ENCODE data around the gene RAB43.
"Not testable (repeated sequence)": the region's sequence is repeated elsewhere in the genome, so short reads cannot be mapped to it uniquely, and the experiment has no call there.

RAB43 gene

DNA sequence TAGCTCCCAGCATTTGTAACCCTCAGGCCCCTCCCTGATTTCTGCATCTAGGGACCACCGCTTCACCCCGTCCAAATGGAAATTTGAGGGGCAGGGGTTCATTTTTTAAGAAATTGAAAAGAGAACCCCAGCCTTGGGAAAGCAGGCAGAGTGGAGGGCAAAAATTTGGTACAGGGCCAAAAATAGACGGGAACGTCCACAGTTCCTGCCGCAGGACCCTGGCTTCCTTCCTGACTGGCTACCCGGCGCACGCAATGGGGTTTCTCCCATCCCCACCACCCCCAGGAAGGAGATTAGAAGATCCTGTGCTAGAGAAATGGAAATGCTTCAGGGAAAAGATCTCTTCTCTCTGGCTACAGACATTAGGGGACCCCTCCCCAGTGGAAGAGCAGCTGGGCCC, 40.1 kb downstream of the RAB43 start:
- no peak for DNase-seq (ENCODE audit: low read depth, low spot score)
- TF ChIP-seq, protein P1, sequence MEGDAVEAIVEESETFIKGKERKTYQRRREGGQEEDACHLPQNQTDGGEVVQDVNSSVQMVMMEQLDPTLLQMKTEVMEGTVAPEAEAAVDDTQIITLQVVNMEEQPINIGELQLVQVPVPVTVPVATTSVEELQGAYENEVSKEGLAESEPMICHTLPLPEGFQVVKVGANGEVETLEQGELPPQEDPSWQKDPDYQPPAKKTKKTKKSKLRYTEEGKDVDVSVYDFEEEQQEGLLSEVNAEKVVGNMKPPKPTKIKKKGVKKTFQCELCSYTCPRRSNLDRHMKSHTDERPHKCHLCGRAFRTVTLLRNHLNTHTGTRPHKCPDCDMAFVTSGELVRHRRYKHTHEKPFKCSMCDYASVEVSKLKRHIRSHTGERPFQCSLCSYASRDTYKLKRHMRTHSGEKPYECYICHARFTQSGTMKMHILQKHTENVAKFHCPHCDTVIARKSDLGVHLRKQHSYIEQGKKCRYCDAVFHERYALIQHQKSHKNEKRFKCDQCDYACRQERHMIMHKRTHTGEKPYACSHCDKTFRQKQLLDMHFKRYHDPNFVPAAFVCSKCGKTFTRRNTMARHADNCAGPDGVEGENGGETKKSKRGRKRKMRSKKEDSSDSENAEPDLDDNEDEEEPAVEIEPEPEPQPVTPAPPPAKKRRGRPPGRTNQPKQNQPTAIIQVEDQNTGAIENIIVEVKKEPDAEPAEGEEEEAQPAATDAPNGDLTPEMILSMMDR (IDR thresholded peaks at IDR 0.05; ENCODE audit: low read depth, low read length) = no peak
- no peak overlapping the region for H3K4me3 ChIP-seq (ENCODE audit: low read depth, low read length)
- in situ Hi-C loops (cut with HindIII; ENCODE audit: low sequenced_read_pairs) = no loop called here

DNA sequence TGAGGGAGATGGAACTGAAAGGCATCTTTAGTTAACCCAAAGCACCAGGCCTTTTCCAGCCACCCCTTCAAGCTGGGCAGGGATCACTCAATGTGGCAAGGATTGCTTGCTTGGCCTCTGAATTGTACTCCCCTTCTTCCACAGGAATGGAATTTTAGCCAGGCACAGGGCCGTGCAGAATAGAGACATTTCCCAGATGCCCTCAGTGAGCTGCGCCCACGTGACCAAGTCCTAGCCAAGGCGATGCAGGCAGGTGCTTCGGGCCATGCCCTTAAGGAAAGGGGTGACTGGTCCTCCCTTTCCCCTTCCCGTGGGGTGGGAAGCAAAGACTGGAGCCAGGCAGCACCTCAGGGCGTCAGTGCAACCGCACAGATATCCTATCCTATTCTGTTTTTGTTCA, 43.1 kb downstream of the RAB43 start:
- TF ChIP-seq, protein P1 (IDR thresholded peaks at IDR 0.05; ENCODE audit: low read depth, low read length) = no peak
- in situ Hi-C loops (cut with HindIII; ENCODE audit: low sequenced_read_pairs) = no loop called here
- DNase-seq (ENCODE audit: low read depth, low spot score) = no peak
- no peak overlapping the region for H3K4me3 ChIP-seq (ENCODE audit: low read depth, low read length)

DNA sequence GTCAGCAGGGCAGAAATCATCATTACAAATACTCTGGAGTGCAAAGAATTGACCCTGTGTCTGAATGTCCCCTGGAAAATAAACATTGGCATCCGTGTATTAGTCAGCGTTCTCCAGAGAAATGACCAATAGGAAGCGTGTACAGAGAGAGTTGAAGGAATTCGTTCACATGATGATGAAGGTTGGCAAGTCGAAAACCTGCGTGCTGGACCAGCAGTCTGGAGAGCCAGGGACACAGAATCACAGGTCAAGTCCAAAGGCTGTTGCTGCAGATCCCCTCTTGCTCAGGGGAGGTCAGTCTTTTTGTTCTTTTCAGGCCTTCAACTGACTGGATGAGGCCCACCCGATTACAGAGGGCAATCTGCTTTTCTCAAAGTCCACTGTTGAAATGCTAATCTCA, 44.4 kb downstream of the RAB43 start:
- no peak for DNase-seq (ENCODE audit: low read depth, low spot score)
- H3K4me3 ChIP-seq (ENCODE audit: low read depth, low read length) = no peak overlapping the region
- in situ Hi-C loops (cut with HindIII; ENCODE audit: low sequenced_read_pairs) = no loop called here
- TF ChIP-seq, protein P1 (IDR thresholded peaks at IDR 0.05; ENCODE audit: low read depth, low read length) = no peak

DNA sequence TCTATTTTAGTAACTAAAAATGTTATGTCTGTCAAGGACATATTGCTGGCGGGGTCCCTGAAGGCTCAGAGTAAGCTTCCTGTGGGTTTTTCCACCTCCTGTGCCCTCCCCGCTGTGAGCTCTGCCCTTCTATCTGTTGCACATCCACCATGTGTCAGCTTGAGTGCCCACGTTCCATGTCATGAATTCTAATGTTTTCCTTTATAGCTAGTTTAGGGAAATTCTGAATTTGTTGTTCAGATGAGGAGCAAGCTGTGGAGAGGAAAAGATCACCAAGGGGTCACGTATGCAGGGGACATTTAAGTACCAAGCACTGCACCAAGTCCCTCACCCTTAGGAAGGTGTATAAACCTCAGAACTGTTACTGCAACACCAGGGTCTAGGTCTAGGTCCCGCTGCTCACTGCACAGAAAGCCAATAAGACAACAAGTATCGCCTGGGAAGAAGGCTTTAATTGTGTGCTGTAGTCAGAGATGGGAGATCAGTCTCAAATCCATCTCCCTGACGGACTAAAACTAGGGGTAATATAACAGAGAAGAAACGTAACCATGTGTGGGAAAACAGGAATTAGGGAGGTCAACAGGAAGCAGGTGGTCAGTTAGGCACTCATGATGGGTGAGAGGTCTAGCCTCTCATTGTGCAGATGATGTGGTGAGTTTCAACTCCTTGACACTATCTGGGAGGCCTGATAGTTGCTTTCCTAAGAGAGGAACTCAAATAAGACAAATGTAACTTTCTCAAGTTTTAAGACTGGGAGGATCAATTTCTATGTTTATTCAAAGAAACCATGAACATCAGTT, 51.3 kb downstream of the RAB43 start:
- TF ChIP-seq, protein P1 (IDR thresholded peaks at IDR 0.05; ENCODE audit: low read depth, low read length) = no peak

DNA sequence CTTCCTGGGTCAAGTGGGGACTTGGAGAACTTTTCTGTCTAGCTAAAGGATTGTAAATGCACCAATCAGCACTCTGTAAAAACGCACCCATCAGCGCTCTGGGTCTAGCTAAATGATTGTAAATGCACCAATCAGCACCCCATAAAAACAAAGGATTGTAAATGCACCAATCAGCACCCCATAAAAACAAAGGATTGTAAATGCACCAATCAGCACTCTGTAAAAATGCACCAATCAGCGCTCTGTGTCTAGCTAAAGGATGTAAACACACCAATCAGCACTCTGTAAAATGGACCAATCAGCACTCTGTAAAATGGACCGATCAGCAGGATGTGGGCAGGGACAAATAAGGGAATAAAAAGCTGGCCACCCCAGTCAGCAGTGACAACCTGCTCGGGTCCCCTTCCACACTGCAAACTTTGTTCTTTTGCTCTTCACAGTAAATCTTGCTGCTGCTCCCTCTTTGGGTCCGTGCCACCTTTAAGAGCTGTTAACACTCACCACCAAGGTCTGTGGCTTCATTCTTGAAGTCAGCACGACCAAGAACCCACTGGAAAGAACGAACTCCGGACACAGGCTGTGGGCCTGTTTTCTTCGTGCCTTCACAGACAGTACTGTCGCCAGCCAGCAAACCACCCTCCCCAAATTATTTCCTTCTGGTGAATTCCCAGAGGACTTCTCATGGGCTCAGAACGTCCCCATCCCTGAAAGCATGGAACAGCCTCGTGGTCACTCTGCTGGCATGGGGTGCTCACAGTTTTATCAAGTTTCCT, 52.1 kb downstream of the RAB43 start:
- H3K4me3 ChIP-seq (ENCODE audit: low read depth, low read length); DNase-seq (ENCODE audit: low read depth, low spot score); in situ Hi-C loops (cut with HindIII; ENCODE audit: low sequenced_read_pairs): not testable (repeated sequence)

More for the DNA sequence above, 51.3 kb downstream of the RAB43 start:
- DNase-seq (ENCODE audit: low read depth, low spot score) = no peak
- in situ Hi-C loops (cut with HindIII; ENCODE audit: low sequenced_read_pairs) = no loop called here
- no peak overlapping the region for H3K4me3 ChIP-seq (ENCODE audit: low read depth, low read length)

DNA sequence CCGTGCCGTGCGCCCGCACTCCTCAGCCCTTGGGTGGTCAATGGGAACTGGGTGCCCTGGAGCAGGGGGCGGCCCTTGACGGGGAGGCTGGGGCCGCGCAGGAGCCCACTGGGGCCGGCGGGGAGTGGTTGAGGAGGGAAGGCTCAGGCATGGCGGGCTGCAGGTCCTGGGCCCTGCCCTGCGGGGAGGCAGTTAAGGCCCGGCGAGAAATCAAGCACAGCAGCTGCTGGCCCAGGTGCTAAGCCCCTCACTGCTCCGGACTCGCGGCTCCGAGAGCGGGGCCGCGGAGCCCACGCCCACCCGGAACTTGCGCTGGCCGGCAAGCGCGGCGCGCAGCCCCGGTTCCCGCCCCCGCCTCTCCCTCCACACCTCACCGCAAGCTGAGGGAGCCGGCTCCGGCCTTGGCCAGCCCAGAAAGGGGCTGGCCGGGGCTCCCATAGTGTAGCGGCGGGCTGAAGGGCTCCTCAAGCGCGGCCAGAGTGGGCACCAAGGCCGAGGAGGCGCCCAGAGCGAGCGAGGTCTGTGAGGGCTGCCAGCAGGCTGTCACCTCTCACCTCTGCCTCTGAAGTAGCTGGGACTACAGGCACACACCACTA, 53.2 kb downstream of the RAB43 start:
- in situ Hi-C loops (cut with HindIII; ENCODE audit: low sequenced_read_pairs) = no loop called here
- TF ChIP-seq, protein P1 (IDR thresholded peaks at IDR 0.05; ENCODE audit: low read depth, low read length) = no peak
- DNase-seq (ENCODE audit: low read depth, low spot score) = no peak
- H3K4me3 ChIP-seq (ENCODE audit: low read depth, low read length) = peak overlapping the region; percentile 15

DNA sequence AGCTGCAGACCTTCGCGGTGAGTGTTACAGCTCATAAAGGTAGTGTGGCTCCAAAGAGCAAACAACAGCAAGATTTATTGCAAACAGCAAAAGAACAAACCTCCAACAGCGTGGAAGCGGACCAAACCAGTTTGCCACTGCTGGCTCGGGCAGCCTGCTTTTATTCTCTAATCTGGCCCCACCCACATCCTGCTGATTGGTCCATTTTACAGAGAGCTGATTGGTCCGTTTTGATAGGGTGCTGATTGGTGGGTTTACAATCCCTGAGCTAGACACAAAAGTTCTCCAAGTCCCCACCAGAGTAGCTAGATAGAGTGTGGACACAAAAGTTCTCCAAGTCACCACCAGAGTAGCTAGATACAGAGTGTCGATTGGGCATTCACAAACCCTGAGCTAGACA, 53.9 kb downstream of the RAB43 start:
- DNase-seq (ENCODE audit: low read depth, low spot score); in situ Hi-C loops (cut with HindIII; ENCODE audit: low sequenced_read_pairs); H3K4me3 ChIP-seq (ENCODE audit: low read depth, low read length): not testable (repeated sequence)
